ENCODE data around the gene MAP3K5. TPM values are rescaled to one million over a fixed set of nuclear protein-coding genes. Genes with fewer than 3 reads are reported as not detected.

The MAP3K5 gene
- total RNA-seq, 1 donor from 2014 or later, result 6.1 TPM

DNA sequence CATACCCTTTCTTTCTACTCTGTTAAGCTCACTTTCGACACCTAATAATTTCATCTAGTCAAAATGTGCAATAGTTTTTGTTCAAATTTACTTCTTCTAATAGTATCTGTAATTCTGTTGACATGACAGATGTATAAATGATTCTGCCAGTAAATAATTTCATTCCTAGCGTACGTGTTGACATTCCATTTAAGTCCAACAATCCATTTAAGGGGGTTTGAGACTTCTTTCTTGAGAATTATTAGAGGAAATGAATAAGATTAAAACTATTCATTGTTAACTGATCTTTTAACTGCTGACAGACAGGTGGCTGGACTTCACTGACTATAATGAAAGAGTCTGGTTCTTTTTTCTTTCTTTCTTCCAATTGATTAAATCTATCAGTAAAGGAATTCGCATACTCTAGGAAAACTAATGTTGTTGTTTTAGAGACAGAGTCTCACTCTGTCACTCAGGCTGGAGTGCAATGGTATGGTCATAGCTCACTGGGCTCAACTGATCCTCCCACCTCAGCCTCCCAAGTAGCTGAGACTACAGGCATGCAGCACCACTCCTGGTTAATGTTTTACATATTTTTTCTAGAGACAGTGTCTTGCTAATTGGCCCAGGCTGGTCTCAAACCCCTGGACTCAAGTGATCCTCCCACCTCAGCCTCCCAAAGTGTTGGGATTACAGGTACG is 55.9 kb downstream of the MAP3K5 start:
- Mint-ChIP-seq H3K4me1 (ENCODE audit: low read depth) (peaks cover 6% of the 10 kb centered on the region), H3K27me3 (ENCODE audit: low read depth) (no peaks in the 10 kb centered on the region), H3K4me3 (ENCODE audit: low read depth) (no peak overlapping the region), H3K9me3 (no peaks in the 10 kb centered on the region), H3K36me3 (ENCODE audit: low read depth) (no peaks in the 10 kb centered on the region), H3K27ac (no peak overlapping the region)
- intact Hi-C loops (cut with micrococcal nuclease), result no loop called here
- no peak for DNase-seq (ENCODE audit: low spot score)

DNA sequence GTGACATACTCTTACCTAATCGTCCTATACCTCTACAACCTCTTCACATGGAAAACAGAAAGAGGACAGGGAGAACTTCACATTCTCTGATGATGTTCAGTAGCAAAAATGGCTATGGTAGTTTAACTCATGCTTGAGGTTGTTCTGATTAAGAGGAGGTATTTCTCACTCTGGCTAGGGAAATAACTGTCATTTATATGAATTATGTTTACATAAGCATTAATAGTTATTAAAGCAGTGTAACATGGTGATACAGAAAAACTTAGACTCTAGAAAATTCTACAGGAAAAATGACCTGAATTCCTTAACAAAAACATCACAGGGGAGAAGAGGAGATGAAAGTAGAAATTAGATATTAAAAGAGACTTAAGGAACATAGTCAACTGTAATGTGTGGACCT is 57.3 kb downstream of the MAP3K5 start:
- Mint-ChIP-seq H3K4me3 (ENCODE audit: low read depth) (no peak overlapping the region), H3K9me3 (no peaks in the 10 kb centered on the region), H3K27me3 (ENCODE audit: low read depth) (no peaks in the 10 kb centered on the region), H3K36me3 (ENCODE audit: low read depth) (no peaks in the 10 kb centered on the region), H3K4me1 (ENCODE audit: low read depth) (peaks cover 12% of the 10 kb centered on the region), H3K27ac (no peak overlapping the region)
- no peak for DNase-seq (ENCODE audit: low spot score)
- intact Hi-C loops (cut with micrococcal nuclease), result no loop called here

DNA sequence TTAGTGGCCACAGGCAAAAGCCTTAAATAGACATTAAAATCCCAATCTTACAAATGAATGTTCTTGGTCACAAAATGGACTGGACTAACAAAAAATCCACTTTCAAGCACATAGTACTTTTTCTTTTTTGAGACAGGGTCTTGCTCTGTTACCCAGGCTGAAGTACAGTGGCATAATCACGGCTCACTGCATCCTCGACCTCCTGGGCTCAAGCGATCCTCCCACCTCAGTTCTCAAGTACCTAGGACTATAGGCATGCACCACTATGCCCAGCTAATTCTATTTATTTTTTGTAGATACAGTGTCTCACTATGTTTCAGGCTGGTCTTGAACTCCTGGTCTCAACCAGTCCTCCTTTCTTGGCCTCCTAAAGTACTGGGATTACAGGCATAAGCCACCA is 59.4 kb downstream of the MAP3K5 start:
- Mint-ChIP-seq H3K36me3 (ENCODE audit: low read depth) (no peaks in the 10 kb centered on the region), H3K4me3 (ENCODE audit: low read depth) (no peak overlapping the region), H3K9me3 (no peaks in the 10 kb centered on the region), H3K27me3 (ENCODE audit: low read depth) (no peaks in the 10 kb centered on the region), H3K27ac (no peak overlapping the region), H3K4me1 (ENCODE audit: low read depth) (peaks cover 9% of the 10 kb centered on the region)
- intact Hi-C loops (cut with micrococcal nuclease), result no loop called here
- no peak for DNase-seq (ENCODE audit: low spot score)

DNA sequence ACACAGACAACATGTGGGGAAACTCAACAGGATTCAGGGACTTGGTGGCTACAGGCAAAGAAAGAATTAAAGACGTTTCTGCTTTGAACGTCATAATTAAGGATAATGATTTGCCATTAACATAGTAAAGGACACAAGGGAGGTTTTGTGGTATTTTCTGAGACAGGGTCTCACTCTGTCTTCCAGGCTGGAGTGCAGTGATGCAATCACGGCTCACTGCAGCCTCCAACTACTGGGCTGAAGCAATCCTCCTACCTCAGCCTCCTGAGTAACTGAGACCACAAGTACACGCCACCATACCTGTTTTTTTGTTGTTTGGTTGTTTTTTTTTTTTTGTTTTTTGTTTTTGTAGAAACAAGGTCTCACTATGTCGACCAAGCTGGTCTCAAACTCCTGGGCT is 62.4 kb downstream of the MAP3K5 start:
- intact Hi-C loops (cut with micrococcal nuclease), result no loop called here
- H3K36me3 Mint-ChIP-seq (ENCODE audit: low read depth), result peaks cover 2% of the 10 kb centered on the region
- peaks cover under 1% of the 10 kb centered on the region for H3K27me3 Mint-ChIP-seq (ENCODE audit: low read depth)
- DNase-seq (ENCODE audit: low spot score), result no peak
- no peak overlapping the region for H3K27ac Mint-ChIP-seq
- peaks cover 12% of the 10 kb centered on the region for H3K4me1 Mint-ChIP-seq (ENCODE audit: low read depth)
- no peak overlapping the region for H3K4me3 Mint-ChIP-seq (ENCODE audit: low read depth)
- no peaks in the 10 kb centered on the region for H3K9me3 Mint-ChIP-seq

DNA sequence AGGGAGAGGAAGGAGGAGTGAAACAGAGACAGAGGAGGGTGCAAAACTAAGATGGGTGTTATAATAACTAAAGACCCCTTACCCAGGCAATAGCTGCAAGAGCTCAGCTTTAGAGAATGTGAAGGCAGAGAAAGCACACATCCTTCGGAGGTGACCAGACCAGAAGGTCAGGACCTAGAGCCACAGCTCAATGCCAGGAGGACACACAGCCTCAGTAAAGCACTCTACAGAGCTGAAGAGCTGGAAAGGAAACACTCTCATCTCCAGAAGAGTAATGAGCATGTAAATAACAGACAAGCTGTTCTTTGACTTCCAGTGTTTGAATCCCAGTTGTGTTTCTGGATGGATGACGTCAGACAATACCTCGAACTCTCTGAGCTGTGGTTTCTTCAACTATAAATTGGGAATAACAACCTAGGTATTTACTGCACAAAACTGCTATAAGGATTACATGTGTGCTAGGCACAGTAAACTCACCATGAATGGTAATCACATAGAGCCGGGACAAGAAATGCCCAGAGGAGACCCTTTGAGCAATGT is 63.2 kb downstream of the MAP3K5 start:
- Mint-ChIP-seq H3K4me1 (ENCODE audit: low read depth) (peaks cover 13% of the 10 kb centered on the region), H3K27me3 (ENCODE audit: low read depth) (peaks cover 2% of the 10 kb centered on the region), H3K4me3 (ENCODE audit: low read depth) (no peak overlapping the region), H3K9me3 (no peaks in the 10 kb centered on the region), H3K27ac (no peak overlapping the region), H3K36me3 (ENCODE audit: low read depth) (peaks cover 3% of the 10 kb centered on the region)
- intact Hi-C loops (cut with micrococcal nuclease), result no loop called here
- no peak for DNase-seq (ENCODE audit: low spot score)

DNA sequence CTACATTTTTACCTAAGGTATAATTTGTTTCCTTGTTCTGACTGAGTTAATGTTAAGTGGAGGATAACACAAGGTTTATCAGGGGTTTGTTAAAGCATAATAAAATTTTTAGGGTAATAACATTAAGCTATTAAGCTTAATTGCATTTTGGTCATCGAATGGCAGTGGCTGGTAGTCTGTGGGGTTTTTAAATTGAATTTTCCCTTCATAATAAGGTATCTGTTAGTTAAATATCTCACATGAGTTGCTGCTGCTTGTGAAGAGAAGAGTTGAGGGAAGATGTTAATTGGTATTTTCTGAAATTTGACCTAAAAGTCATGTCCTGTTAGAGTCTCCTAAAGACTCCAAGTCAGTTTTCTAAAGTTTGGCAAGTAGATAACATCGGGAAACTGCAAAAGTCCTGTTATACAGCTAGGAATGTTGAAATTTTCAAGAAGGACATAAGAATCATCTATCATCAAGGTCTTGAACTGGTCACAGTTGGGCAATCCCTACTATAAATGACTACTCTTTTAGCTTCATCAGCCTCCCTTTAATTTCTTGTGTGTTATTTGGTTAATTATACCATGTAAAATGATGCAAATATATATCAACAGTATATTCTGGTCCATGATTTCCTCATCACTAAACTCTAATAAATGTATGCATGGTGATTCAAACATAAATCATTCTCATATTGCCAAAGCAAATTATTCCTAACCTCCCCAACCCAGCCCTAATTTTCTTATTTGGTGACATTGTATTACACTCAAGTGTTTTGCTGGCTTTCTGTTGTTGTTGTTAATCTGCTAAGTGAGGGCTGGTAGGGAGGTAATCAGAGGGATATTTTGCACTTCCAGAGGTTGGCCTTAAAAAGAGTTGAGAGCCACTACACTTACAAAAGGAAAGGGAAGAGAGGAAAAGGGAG is 64.0 kb downstream of the MAP3K5 start:
- intact Hi-C loops (cut with micrococcal nuclease), result no loop called here
- Mint-ChIP-seq H3K27me3 (ENCODE audit: low read depth) (peaks cover 2% of the 10 kb centered on the region), H3K9me3 (no peaks in the 10 kb centered on the region), H3K4me1 (ENCODE audit: low read depth) (peaks cover 19% of the 10 kb centered on the region), H3K4me3 (ENCODE audit: low read depth) (no peak overlapping the region), H3K27ac (no peak overlapping the region), H3K36me3 (ENCODE audit: low read depth) (peaks cover 3% of the 10 kb centered on the region)
- DNase-seq (ENCODE audit: low spot score), result no peak

DNA sequence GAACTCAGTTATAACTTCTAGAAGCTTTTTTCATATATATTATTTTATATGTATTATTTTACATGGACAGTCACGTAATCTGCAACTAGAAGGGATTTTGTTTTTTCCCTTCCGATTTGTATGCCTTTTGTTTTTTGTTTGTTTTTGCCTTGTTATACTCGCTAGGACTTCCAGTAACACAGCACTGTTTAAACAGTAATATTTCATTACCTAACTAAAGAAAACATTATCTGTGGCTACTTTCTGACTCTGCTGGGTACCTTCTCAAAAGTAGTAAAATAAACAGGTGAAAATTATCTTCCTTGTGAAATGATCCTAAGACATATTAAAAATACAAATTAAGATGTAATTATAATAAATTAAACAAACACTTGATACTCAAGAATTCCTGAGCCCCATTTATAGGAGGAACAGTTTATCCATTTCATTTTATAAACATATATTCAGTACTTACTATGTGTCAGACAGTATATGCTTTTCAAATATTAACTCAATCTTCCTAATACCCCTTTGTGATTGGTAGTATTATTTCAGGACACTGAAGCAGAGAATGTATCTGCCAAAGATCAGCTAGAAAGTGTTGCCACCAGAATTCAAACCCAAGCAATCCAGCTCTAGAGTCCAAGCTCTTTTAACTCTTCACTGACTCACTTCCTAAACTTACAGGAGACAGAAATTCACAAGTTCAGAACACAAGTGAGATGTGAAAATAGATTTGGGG is 65.3 kb downstream of the MAP3K5 start:
- H3K4me1 Mint-ChIP-seq (ENCODE audit: low read depth), result peaks cover 19% of the 10 kb centered on the region
- H3K27ac Mint-ChIP-seq, result no peak overlapping the region
- intact Hi-C loops (cut with micrococcal nuclease), result no loop called here
- no peaks in the 10 kb centered on the region for H3K9me3 Mint-ChIP-seq
- H3K36me3 Mint-ChIP-seq (ENCODE audit: low read depth), result peaks cover 3% of the 10 kb centered on the region
- H3K4me3 Mint-ChIP-seq (ENCODE audit: low read depth), result no peak overlapping the region
- H3K27me3 Mint-ChIP-seq (ENCODE audit: low read depth), result peaks cover 2% of the 10 kb centered on the region
- no peak for DNase-seq (ENCODE audit: low spot score)

DNA sequence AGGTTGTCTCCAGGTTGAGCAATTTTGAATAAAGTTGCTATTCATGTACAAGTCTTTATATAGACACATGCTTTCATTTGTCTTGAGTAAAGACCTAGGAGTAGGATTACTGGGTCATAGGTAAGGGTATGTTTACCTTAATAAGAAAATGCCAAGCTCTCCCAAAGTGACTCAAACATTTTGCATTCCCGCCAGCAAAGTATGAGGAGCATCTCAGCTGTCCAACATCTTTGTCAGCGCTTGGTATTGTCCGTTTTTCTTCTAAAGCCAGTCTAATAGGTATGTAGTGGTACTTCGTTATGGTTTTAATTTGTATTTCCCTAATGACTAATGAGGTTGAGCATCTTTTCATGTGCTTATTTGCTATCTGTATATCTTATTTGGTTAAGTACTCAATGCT is 67.2 kb downstream of the MAP3K5 start:
- H3K27ac Mint-ChIP-seq, result no peak overlapping the region
- DNase-seq (ENCODE audit: low spot score), result no peak
- intact Hi-C loops (cut with micrococcal nuclease), result no loop called here
- no peak overlapping the region for H3K4me3 Mint-ChIP-seq (ENCODE audit: low read depth)
- H3K9me3 Mint-ChIP-seq, result peaks cover 6% of the 10 kb centered on the region
- H3K36me3 Mint-ChIP-seq (ENCODE audit: low read depth), result peaks cover 8% of the 10 kb centered on the region
- peaks cover 22% of the 10 kb centered on the region for H3K4me1 Mint-ChIP-seq (ENCODE audit: low read depth)
- peaks cover 2% of the 10 kb centered on the region for H3K27me3 Mint-ChIP-seq (ENCODE audit: low read depth)

DNA sequence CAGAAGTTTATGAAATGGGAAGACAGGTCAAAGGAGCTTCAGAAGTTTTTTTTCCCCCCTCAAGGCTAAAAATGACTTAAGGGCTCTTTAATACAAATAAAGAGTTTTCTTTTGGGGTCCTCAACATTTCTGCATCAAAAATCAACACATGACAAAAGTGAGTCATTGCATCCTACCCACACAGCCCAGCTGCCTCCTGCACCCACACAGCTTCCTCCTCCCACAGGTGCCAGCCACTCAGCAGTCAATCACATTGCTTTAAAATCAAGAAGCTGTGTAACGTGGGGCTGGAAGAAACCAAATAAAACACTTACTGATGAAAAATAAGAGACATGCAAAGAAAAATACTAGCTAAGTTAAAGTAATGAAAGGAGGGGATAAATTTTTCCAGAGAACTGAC is 68.5 kb downstream of the MAP3K5 start:
- Mint-ChIP-seq H3K27ac (no peak overlapping the region), H3K4me1 (ENCODE audit: low read depth) (peaks cover 29% of the 10 kb centered on the region), H3K4me3 (ENCODE audit: low read depth) (no peak overlapping the region), H3K27me3 (ENCODE audit: low read depth) (peaks cover 2% of the 10 kb centered on the region), H3K36me3 (ENCODE audit: low read depth) (peaks cover 14% of the 10 kb centered on the region), H3K9me3 (peaks cover 6% of the 10 kb centered on the region)
- intact Hi-C loops (cut with micrococcal nuclease), result no loop called here
- DNase-seq (ENCODE audit: low spot score), result no peak

DNA sequence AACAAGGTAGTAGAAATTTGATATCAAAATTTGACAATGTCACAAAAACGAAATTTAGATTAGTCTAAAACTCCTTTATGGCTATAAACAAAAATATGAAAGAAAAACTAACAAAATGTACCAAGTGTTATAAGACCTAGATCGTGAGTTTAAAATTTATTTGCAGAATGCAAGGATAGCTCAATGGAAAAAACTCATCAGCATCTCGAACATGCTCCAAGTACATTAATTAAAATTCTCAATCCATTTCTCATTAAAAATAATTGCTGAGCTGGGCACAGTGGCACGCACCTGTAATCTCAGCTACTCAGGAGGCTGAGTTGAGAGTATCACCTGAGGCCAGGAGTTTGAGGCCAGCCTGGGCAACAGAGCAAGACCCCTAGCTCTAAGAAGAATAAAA is 70.8 kb downstream of the MAP3K5 start:
- H3K27ac Mint-ChIP-seq, result no peak overlapping the region
- H3K9me3 Mint-ChIP-seq, result peaks cover 6% of the 10 kb centered on the region
- no peak overlapping the region for H3K4me3 Mint-ChIP-seq (ENCODE audit: low read depth)
- peaks cover 2% of the 10 kb centered on the region for H3K27me3 Mint-ChIP-seq (ENCODE audit: low read depth)
- DNase-seq (ENCODE audit: low spot score), result no peak
- H3K4me1 Mint-ChIP-seq (ENCODE audit: low read depth), result peaks cover 31% of the 10 kb centered on the region
- H3K36me3 Mint-ChIP-seq (ENCODE audit: low read depth), result peaks cover 15% of the 10 kb centered on the region
- intact Hi-C loops (cut with micrococcal nuclease), result no loop called here

DNA sequence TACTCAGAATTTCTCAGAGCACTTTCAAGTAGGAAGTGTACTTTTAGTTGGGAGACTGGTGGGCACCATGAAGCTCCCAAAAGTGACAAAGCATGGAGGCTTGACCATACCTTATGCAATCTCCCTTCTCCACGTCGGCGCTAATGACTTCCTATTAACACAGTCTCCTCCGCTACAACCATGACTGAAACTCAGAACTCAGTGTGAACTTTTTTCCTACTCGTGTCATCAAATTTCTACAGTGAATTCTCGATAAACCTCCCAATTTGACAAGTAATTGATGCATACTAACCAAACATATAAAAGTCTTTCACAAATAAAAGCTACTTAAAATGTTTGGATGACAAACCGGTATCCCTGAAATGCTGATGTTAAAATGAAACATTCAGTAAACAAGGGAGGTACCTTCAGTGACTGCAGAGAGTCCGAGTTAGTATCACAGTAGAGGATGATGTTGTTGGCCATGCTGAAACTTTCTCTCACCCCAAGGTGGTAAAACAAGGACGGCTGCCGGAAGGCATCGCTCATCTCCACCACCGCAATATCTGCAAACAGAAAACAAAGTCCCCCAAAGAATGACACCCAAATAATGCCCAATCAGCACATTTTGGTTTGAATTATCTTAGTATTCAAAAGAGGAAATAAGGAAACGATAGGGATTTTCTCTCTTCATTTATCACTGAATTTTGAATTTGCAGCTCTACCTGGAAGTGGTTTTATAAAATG is 72.1 kb downstream of the MAP3K5 start:
- peaks cover 2% of the 10 kb centered on the region for H3K27me3 Mint-ChIP-seq (ENCODE audit: low read depth)
- intact Hi-C loops (cut with micrococcal nuclease), result no loop called here
- H3K36me3 Mint-ChIP-seq (ENCODE audit: low read depth), result peaks cover 25% of the 10 kb centered on the region
- peak overlapping the region; percentile 35 for H3K27ac Mint-ChIP-seq
- H3K9me3 Mint-ChIP-seq, result peaks cover 6% of the 10 kb centered on the region
- DNase-seq (ENCODE audit: low spot score), result no peak
- no peak overlapping the region for H3K4me3 Mint-ChIP-seq (ENCODE audit: low read depth)
- peaks cover 36% of the 10 kb centered on the region for H3K4me1 Mint-ChIP-seq (ENCODE audit: low read depth)

DNA sequence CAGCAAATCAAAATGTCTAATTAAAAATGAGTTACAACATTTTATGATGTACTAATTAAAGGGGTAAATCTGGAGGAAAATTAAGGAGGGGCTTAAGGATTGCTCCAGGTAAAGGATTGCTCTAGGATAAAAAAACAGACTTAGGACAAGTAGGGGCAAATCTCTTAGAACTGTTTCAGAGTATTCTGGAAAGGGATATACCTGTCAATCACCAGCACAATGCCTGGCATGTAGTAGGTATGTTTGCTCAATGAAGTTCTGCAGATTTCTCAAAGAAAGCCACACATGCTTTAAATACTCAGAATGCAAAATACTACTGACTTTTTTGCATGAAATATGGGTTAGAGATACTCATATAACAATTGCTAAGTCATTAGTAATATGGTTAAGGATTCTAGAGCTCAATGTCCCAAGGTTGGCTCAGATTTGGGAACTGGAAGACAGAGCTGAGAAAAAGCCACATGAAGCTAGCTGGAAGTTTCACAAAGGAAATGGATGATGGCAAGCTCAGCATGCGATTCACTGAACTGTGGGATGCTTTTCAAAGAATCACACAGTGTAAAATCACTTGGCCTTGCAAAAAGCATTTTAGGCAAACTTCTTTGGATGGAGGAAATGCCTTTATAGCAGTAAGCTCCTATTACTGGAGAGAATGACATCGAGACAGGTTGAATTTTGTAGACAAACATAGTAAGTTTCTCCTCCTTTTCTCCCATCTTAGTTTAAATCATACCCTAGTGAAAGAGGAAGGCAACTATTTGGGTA is 72.8 kb downstream of the MAP3K5 start:
- Mint-ChIP-seq H3K4me3 (ENCODE audit: low read depth) (no peak overlapping the region), H3K27me3 (ENCODE audit: low read depth) (no peaks in the 10 kb centered on the region), H3K4me1 (ENCODE audit: low read depth) (peaks cover 33% of the 10 kb centered on the region), H3K9me3 (peaks cover 6% of the 10 kb centered on the region), H3K27ac (no peak overlapping the region), H3K36me3 (ENCODE audit: low read depth) (peaks cover 24% of the 10 kb centered on the region)
- intact Hi-C loops (cut with micrococcal nuclease), result no loop called here
- no peak for DNase-seq (ENCODE audit: low spot score)
